GM21360 (cell line): ENCODE measurements around the gene DMRT1.

Experiments used
- ATAC-seq: cut with Tn5 transposase; IDR thresholded peaks from one replicate; pipeline ENCODE4 v1.9.1; 2021; ENCODE audit warnings: mild to moderate bottlenecking, moderate library complexity; ENCODE audit not compliant: unreplicated experiment

DMRT1 gene

GRCh38 chr9:841371-842209, at the start of gene DMRT1:
Gene DMRT1 (plus strand): TSS chr9:841697. CDS start chr9:841839, 142 bp downstream.
- no peak for ATAC-seq

- no peak for ATAC-seq
These were observed 48.9 kb upstream of the DMRT1 start for GRCh38 chr9:792331-793260.

GRCh38 chr9:794386-794785, 47.1 kb upstream of the DMRT1 start:
- ATAC-seq, result no peak

- ATAC-seq, result no peak
These were observed 45.6 kb upstream of the DMRT1 start for GRCh38 chr9:795869-796268.

GRCh38 chr9:800591-801150, 40.8 kb upstream of the DMRT1 start:
- ATAC-seq, result no peak

- ATAC-seq, result no peak
These were observed 40.0 kb upstream of the DMRT1 start for GRCh38 chr9:801399-802071.

GRCh38 chr9:804026-804425, 37.5 kb upstream of the DMRT1 start:
- no peak for ATAC-seq

- no peak for ATAC-seq
These were observed 36.3 kb upstream of the DMRT1 start for GRCh38 chr9:805151-805550.

GRCh38 chr9:806285-807156, 35.0 kb upstream of the DMRT1 start:
- ATAC-seq, result no peak

GRCh38 chr9:811106-811531, 30.4 kb upstream of the DMRT1 start:
- no peak for ATAC-seq

- no peak for ATAC-seq
These were observed 22.5 kb upstream of the DMRT1 start for GRCh38 chr9:818958-819357.

GRCh38 chr9:826500-827280, 14.8 kb upstream of the DMRT1 start:
- no peak for ATAC-seq

- ATAC-seq, result no peak
These were observed 1.2 kb upstream of the DMRT1 start for GRCh38 chr9:840343-840742.

- no peak for ATAC-seq
These were observed 1.3 kb downstream of the DMRT1 start for GRCh38 chr9:842635-843426.

GRCh38 chr9:843427-843785, 1.9 kb downstream of the DMRT1 start:
- ATAC-seq, result no peak

- ATAC-seq, result no peak
These were observed 5.4 kb downstream of the DMRT1 start for GRCh38 chr9:846852-847251.

- ATAC-seq, result peak; percentile 86
These were observed 6.0 kb downstream of the DMRT1 start for GRCh38 chr9:847505-847904.

- ATAC-seq, result no peak
These were observed 7.9 kb downstream of the DMRT1 start for GRCh38 chr9:849431-849830.
